HepG2 (cell line): Measurements from ENCODE around the gene GPR26.

Experiments used
- CCAR2 ChIP-seq: fragments of 200-400 bp; formaldehyde crosslinking; optimal IDR thresholded peaks from 2 replicates; pipeline ENCODE3; 2018; ENCODE audit warnings: low read depth, mild to moderate bottlenecking, low read length, moderate library complexity
- CTCF ChIP-seq: sonication (generic); formaldehyde crosslinking; IDR thresholded peaks from 2 replicates; pipeline ENCODE4 v1.5.0; 2020; ENCODE audit warnings: mild to moderate bottlenecking, missing genetic modification reagents, moderate library complexity
- DZIP1 ChIP-seq: sonication (generic); formaldehyde crosslinking; IDR thresholded peaks from 2 replicates; pipeline ENCODE4 v1.5.0; 2020; ENCODE audit warnings: mild to moderate bottlenecking, missing genetic modification reagents
- MBNL3 ChIP-seq: fragments of 250-450 bp; sonication (Bioruptor Pico); conservative IDR thresholded peaks from 2 replicates; pipeline ENCODE4 v1.8.0; 2022; ENCODE audit warnings: mild to moderate bottlenecking, inconsistent platforms
- RFXANK ChIP-seq: IDR thresholded peaks from 2 replicates; pipeline ENCODE4 v1.6.1; 2016
- SIN3A ChIP-seq: IDR thresholded peaks from 2 replicates; pipeline ENCODE4 v1.6.1; 2011; ENCODE audit warnings: low read depth, mild to moderate bottlenecking, control low read depth, low read length, borderline replicate concordance
- TF ChIP-seq, protein P1 (sequence below): sonication (generic); formaldehyde crosslinking; IDR thresholded peaks from 2 replicates; pipeline ENCODE4 v1.8.0; 2022; ENCODE audit warnings: mild to moderate bottlenecking, missing genetic modification reagents, borderline replicate concordance

DNA sequence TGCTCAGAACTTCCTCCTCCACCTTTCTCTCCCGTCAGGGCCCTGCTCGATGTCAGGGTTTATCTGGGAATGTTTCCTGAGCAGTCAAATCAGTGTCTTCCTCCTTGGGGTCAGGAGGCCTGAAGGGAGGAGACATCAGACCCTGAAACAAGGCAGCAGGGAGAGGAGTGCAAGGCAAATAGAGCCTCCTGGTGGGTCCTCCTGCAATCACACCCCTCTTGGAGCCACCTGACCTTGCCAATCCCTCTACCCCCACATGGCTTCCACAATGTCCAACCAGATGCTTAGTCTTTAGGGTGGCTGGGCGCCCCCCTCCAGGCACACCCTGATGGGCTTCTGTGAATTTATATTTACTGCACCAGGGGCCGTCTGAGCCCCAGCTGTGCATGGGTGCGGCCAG, 12.2 kb downstream of the GPR26 start:
- TF ChIP-seq RFXANK (no peak), CCAR2 (no peak), CTCF (CRISPR knock-in tag) (no peak), DZIP1 (CRISPR knock-in tag) (no peak), SIN3A (no peak), MBNL3 (CRISPR knock-in tag) (no peak)
- TF ChIP-seq, protein P1, sequence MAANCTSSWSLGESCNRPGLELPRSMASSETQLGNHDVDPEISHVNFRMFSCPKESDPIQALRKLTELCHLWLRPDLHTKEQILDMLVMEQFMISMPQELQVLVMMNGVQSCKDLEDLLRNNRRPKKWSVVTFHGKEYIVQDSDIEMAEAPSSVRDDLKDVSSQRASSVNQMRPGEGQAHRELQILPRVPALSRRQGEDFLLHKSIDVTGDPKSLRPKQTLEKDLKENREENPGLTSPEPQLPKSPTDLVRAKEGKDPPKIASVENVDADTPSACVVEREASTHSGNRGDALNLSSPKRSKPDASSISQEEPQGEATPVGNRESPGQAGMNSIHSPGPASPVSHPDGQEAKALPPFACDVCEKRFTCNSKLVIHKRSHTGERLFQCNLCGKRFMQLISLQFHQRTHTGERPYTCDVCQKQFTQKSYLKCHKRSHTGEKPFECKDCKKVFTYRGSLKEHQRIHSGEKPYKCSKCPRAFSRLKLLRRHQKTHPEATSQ (CRISPR knock-in tag) = no peak
